Measurements from ENCODE around the gene PCDHB5.
"Not testable (repeated sequence)": the region's sequence is repeated elsewhere in the genome, so short reads cannot be mapped to it uniquely, and the experiment has no call there.

The PCDHB5 gene

GRCh38 chr5:141155540-141156374 lies 20.8 kb downstream of the PCDHB5 start:
- DNase-seq: no peak

GRCh38 chr5:141157356-141157755 lies 22.4 kb downstream of the PCDHB5 start:
- DNase-seq: not testable (repeated sequence)

- not testable (repeated sequence) for DNase-seq
Measured at GRCh38 chr5:141157901-141158300, 22.9 kb downstream of the PCDHB5 start.

GRCh38 chr5:141172381-141173204 lies 37.6 kb downstream of the PCDHB5 start, which contains the start of gene PCDHB7:
Gene PCDHB7 (plus strand): TSS chr5:141172644. CDS start chr5:141172836, 192 bp downstream.
- no peak for DNase-seq

GRCh38 chr5:141174291-141175104 lies 39.5 kb downstream of the PCDHB5 start:
- not testable (repeated sequence) for DNase-seq

- DNase-seq: no peak
Measured at GRCh38 chr5:141175933-141176332, 40.9 kb downstream of the PCDHB5 start.

GRCh38 chr5:141177577-141178191 lies 42.7 kb downstream of the PCDHB5 start, which contains the start of gene PCDHB8:
Gene PCDHB8 (plus strand): TSS chr5:141177790. CDS start chr5:141178035, 245 bp downstream.
- not testable (repeated sequence) for DNase-seq

GRCh38 chr5:141179371-141179770 lies 44.4 kb downstream of the PCDHB5 start:
- DNase-seq: not testable (repeated sequence)

GRCh38 chr5:141179876-141180275 lies 44.9 kb downstream of the PCDHB5 start:
- DNase-seq: not testable (repeated sequence)

- DNase-seq: no peak
Measured at GRCh38 chr5:141180313-141180712, 45.3 kb downstream of the PCDHB5 start.

GRCh38 chr5:141182248-141182647 lies 47.2 kb downstream of the PCDHB5 start, which contains the start of gene PCDHB16:
Gene PCDHB16 (plus strand): TSS chr5:141182387. CDS start chr5:141182560, 173 bp downstream.
- peak; percentile 14 for DNase-seq

- not testable (repeated sequence) for DNase-seq
Measured at GRCh38 chr5:141184117-141184855, 49.3 kb downstream of the PCDHB5 start.

- DNase-seq: no peak
Measured at GRCh38 chr5:141186897-141187512, 52.0 kb downstream of the PCDHB5 start, which contains the start of gene PCDHB9. Gene PCDHB9 (plus strand): TSS chr5:141187161. CDS start chr5:141187319, 158 bp downstream.

Measured in HCEC 1CT (cell line).